HepG2 (cell line): ENCODE data around the gene PODN. TPM values are rescaled to one million over a fixed set of nuclear protein-coding genes. Genes with fewer than 3 reads are reported as not detected.
A peak's percentile ranks its signal among the peaks of the same experiment; 100 is the strongest.

Experiments
- ATAC-seq: fragments of 200-7000 bp; cut with Tn5 transposase; 3 replicates; pipeline ENCODE4 v1.9.1; 2020; ENCODE audit warnings: mild to moderate bottlenecking, moderate library complexity
- BruUV-seq: library from RNA; stranded (reverse); fragments of 400-500 nt; replicated peaks from 2 replicates; lab custom pipeline; 2021; lab: Mats Ljungman, UMichigan
- CTCF ChIA-PET: fragments of 300-600 bp; formaldehyde crosslinking; extraction: SDS; loops from one replicate; lab custom pipeline; 2021; ENCODE audit warnings: low total read pairs, inconsistent platforms, low intra/inter-chr PET ratio; lab: Yijun Ruan, JAX
- POLR2A ChIA-PET: fragments of 350-600 bp; sonication (Branson Sonifier 250); formaldehyde crosslinking; loops from one replicate; lab custom pipeline; 2020; ENCODE audit warnings: antibody characterized with exemption, inconsistent platforms; lab: Yijun Ruan, JAX
- DNase-seq: peaks from one replicate; pipeline ENCODE4 v3.0.0-alpha.2; 2015; ENCODE audit warnings: low spot score
- FAIRE-seq: peaks from 3 replicates; lab custom pipeline; 2011; peaks lifted over from hg19 to GRCh38; lab: Jason Lieb, UNC
- H2AFZ ChIP-seq: one replicate; pipeline ENCODE4 v1.6.1; 2011; ENCODE audit warnings: low read length, inconsistent platforms
- H3K27ac ChIP-seq: fragments of 300-600 bp; 3 replicates; pipeline ENCODE4 v1.8.0; 2011; ENCODE audit warnings: mixed run types, mild to moderate bottlenecking, mixed read lengths, low read length, inconsistent platforms; ENCODE audit not compliant: insufficient read depth; ENCODE audit errors: extremely low read length
- H3K27me3 ChIP-seq, 2 experiments: fragments of 200-600 bp in 1 of 2; 2 replicates in 1 of 2; 3 replicates in 1 of 2; pipeline versions ENCODE4 v1.6.0 to v1.8.0; 2011; ENCODE audit warnings: low read length in 2 of 2, mild to moderate bottlenecking in 2 of 2, moderate library complexity in 2 of 2, inconsistent platforms in 1 of 2; ENCODE audit not compliant: insufficient read depth in 2 of 2, control insufficient read depth in 1 of 2
- H3K36me3 ChIP-seq, 2 experiments: fragments of 200-600 bp in 1 of 2; replicated peaks in 1 of 2; 2 replicates in 1 of 2; 3 replicates in 1 of 2; pipeline versions ENCODE4 v1.5.1 to v1.8.0; 2011; ENCODE audit warnings: low read length in 2 of 2, inconsistent platforms in 1 of 2; ENCODE audit not compliant: insufficient read depth in 2 of 2, control insufficient read depth in 1 of 2
- H3K4me1 ChIP-seq: 2 replicates; pipeline ENCODE4 v1.5.1; 2012; ENCODE audit warnings: low read length, inconsistent platforms; ENCODE audit not compliant: insufficient read depth
- H3K4me2 ChIP-seq: 2 replicates; pipeline ENCODE4 v1.6.0; 2011; ENCODE audit warnings: low read depth, low read length, inconsistent platforms
- H3K4me3 ChIP-seq, 3 experiments: fragments of 200-600 bp in 1 of 3; sonication (generic), shearing (Covaris generic) in 1 of 3; replicated peaks in 1 of 3; 2 replicates each; pipeline ENCODE4 v1.5.1; 2011 to 2016; ENCODE audit warnings: low read length in 3 of 3, inconsistent platforms in 2 of 3, low read depth in 2 of 3, mild to moderate bottlenecking in 2 of 3, control low read depth in 1 of 3, mixed read lengths in 1 of 3; ENCODE audit not compliant: insufficient read depth in 1 of 3
- H3K79me2 ChIP-seq: one replicate; pipeline ENCODE4 v1.6.1; 2011; ENCODE audit warnings: low read length, inconsistent platforms; ENCODE audit not compliant: insufficient read depth
- H3K9ac ChIP-seq: 2 replicates; pipeline ENCODE4 v1.6.0; 2011; ENCODE audit warnings: mild to moderate bottlenecking, low read depth, low read length, inconsistent platforms; ENCODE audit not compliant: insufficient read depth
- H3K9me3 ChIP-seq: 2 replicates; pipeline ENCODE4 v1.5.1; 2012; ENCODE audit warnings: mild to moderate bottlenecking, low read length
- H4K20me1 ChIP-seq: 2 replicates; pipeline ENCODE4 v1.6.0; 2011; ENCODE audit warnings: inconsistent platforms, mild to moderate bottlenecking, low read length, moderate library complexity; ENCODE audit not compliant: insufficient read depth
- ATF7-NPFF ChIP-seq: sonication (generic); formaldehyde crosslinking; IDR thresholded peaks from 2 replicates; pipeline ENCODE4 v1.8.1; 2023; ENCODE audit warnings: mild to moderate bottlenecking, low read depth, missing genetic modification reagents, moderate library complexity
- BRF2 ChIP-seq: sonication (generic); formaldehyde crosslinking; IDR thresholded peaks from 2 replicates; pipeline ENCODE4 v1.8.1; 2022; ENCODE audit warnings: mild to moderate bottlenecking, missing genetic modification reagents
- CBX2 ChIP-seq, 2 experiments: fragments of 200-600 bp in 1 of 2; sonication (generic); formaldehyde crosslinking in 1 of 2; IDR thresholded peaks; 2 replicates each; pipeline versions ENCODE4 v1.7.0 to v1.8.1; 2018 to 2022; ENCODE audit warnings: low read depth in 2 of 2, low read length in 1 of 2, mild to moderate bottlenecking in 1 of 2, missing genetic modification reagents in 1 of 2
- GATAD1 ChIP-seq: IDR thresholded peaks from 2 replicates; pipeline ENCODE4 v1.6.1; 2016; ENCODE audit warnings: missing genetic modification reagents, missing compliant biosample characterization
- JUNB ChIP-seq: sonication (generic); formaldehyde crosslinking; IDR thresholded peaks from 2 replicates; pipeline ENCODE4 v1.8.0; 2022; ENCODE audit warnings: missing genetic modification reagents, mild to moderate bottlenecking, borderline replicate concordance
- MEF2D ChIP-seq: sonication (generic); formaldehyde crosslinking; IDR thresholded peaks from 2 replicates; pipeline ENCODE4 v1.5.1; 2020; ENCODE audit warnings: mild to moderate bottlenecking, missing genetic modification reagents
- POLR2G ChIP-seq: fragments of 200-400 bp; formaldehyde crosslinking; IDR thresholded peaks from 2 replicates; pipeline ENCODE4 v1.6.1; 2018; ENCODE audit warnings: mild to moderate bottlenecking, low read depth, low read length, moderate library complexity
- RBAK ChIP-seq: sonication (generic); formaldehyde crosslinking; IDR thresholded peaks from 2 replicates; pipeline ENCODE4 v1.5.1; 2020; ENCODE audit warnings: mild to moderate bottlenecking, missing genetic modification reagents
- RCOR2 ChIP-seq: IDR thresholded peaks from 2 replicates; pipeline ENCODE4 v1.6.1; 2016; ENCODE audit warnings: missing biosample characterization, missing genetic modification reagents
- SAFB2 ChIP-seq: sonication (generic); formaldehyde crosslinking; IDR thresholded peaks from 2 replicates; pipeline ENCODE4 v1.5.1; 2020; ENCODE audit warnings: missing genetic modification reagents, low read depth, mild to moderate bottlenecking, borderline replicate concordance
- ZFYVE20 ChIP-seq: sonication (generic); formaldehyde crosslinking; IDR thresholded peaks from 2 replicates; pipeline ENCODE4 v1.8.0; 2023; ENCODE audit warnings: low read depth, mild to moderate bottlenecking, moderate library complexity, missing genetic modification reagents, borderline replicate concordance
- ZNF225 ChIP-seq: sonication (generic); formaldehyde crosslinking; IDR thresholded peaks from 2 replicates; pipeline ENCODE4 v1.4.0; 2020; ENCODE audit warnings: mild to moderate bottlenecking, missing genetic modification reagents
- ZNF557 ChIP-seq: sonication (generic); formaldehyde crosslinking; IDR thresholded peaks from 2 replicates; pipeline ENCODE4 v1.4.0; 2020; ENCODE audit warnings: missing genetic modification reagents
- ZNF576 ChIP-seq: sonication (generic); formaldehyde crosslinking; IDR thresholded peaks from 2 replicates; pipeline ENCODE4 v1.4.0; 2020; ENCODE audit warnings: mild to moderate bottlenecking, missing genetic modification reagents
- ZNF770 ChIP-seq: sonication (generic); formaldehyde crosslinking; IDR thresholded peaks from 2 replicates; pipeline ENCODE4 v1.5.0; 2020; ENCODE audit warnings: mild to moderate bottlenecking, missing genetic modification reagents
- ZNF781 ChIP-seq: sonication (generic); formaldehyde crosslinking; IDR thresholded peaks from 2 replicates; pipeline ENCODE4 v1.5.1; 2020; ENCODE audit warnings: borderline replicate concordance, mild to moderate bottlenecking, missing genetic modification reagents; ENCODE audit errors: not compliant biosample characterization
- ZNF891 ChIP-seq: sonication (generic); formaldehyde crosslinking; IDR thresholded peaks from 2 replicates; pipeline ENCODE4 v1.5.0; 2020; ENCODE audit warnings: mild to moderate bottlenecking, missing genetic modification reagents
- WGBS: methylation state at CpG from one replicate; pipeline ENCODE4 v1.1.6; 2017; ENCODE audit warnings: low lambda C conversion rate; 5-methylcytosine and 5-hydroxymethylcytosine counted together
- in situ Hi-C: cut with HindIII; loops from 2 replicates; pipeline ENCODE4 v1.10.0; 2017; ENCODE audit warnings: low pct_unique_long_range_greater_than_20kb; ENCODE audit not compliant: extremely low pct_ligation_motif_present
- intact Hi-C: fragments of 100-400 bp; cut with micrococcal nuclease; formaldehyde crosslinking; loops from one replicate; pipeline ENCODE4 v1.10.0; 2022; ENCODE audit not compliant: unreplicated experiment
- polyA plus RNA-seq, 8 experiments: library from polyadenylated mRNA; depleted of rRNA in 3 of 8; stranded (reverse) in 7 of 8; unstranded in 1 of 8; fragments of >200 nt; fragmentation: Illumina TruSeq in 4 of 8; extraction: Trizol in 4 of 8; gene quantifications; 2 replicates each; pipeline versions ENCODE4 v1.2.1 to v1.2.3, GENCODE V29; 2011 to 2016; ENCODE audit warnings: low read depth in 4 of 8, missing spikeins in 1 of 8, mixed read lengths in 1 of 8; ENCODE audit not compliant: insufficient read depth in 1 of 8
- total RNA-seq, 5 experiments: library from RNA; depleted of rRNA; stranded (reverse); fragments of >200 nt; fragmentation: Illumina TruSeq; extraction: Trizol; gene quantifications; 2 replicates each; pipeline ENCODE4 v1.2.3, GENCODE V29; 2016; ENCODE audit warnings: low read depth in 1 of 5
- TF ChIP-seq, protein P1 (sequence below): sonication (generic); formaldehyde crosslinking; IDR thresholded peaks from 2 replicates; pipeline ENCODE4 v1.5.1; 2020; ENCODE audit warnings: mild to moderate bottlenecking, missing genetic modification reagents, moderate library complexity

The PODN gene
- total and polyA plus RNA-seq, 2 of the 13 experiments (the other 11 are each of a cell fraction or from before 2014, with no cell fraction given), result 0.13 TPM; not detected in 1

GRCh38 chr1:53089478-53090226 is 27.6 kb downstream of the PODN start:
- H3K9ac ChIP-seq, result peak overlapping the region; percentile 50
- intact Hi-C loops, result loop anchor here (5.0 to 10.0 kb wide), 2 partner anchors 33 to 95 kb away; no protein-coding TSS in a partner anchor
- H3K9me3 ChIP-seq, result no peaks in the 10 kb centered on the region
- H3K4me2 ChIP-seq, result peak overlapping the region; percentile 65
- H3K36me3 ChIP-seq, result no peaks in the 10 kb centered on the region
- in situ Hi-C loops, result no loop called here
- 2% methylated on average over 10 of the region's 11 CpGs for WGBS
- H3K27me3 ChIP-seq, result peaks cover 15 to 45% of the 10 kb centered on the region in 2 experiments; a peak in 4 of 5 replicates
- ATAC-seq (peak; percentile 73), FAIRE-seq (peak; percentile 86), DNase-seq (peak; percentile 85)
- H3K27ac ChIP-seq, result peak overlapping the region; percentile 34
- POLR2A ChIA-PET, result interaction anchor here (0.6 to 3.9 kb wide), 13 partner anchors 11 to 168 kb away, joined by 3 to 24 read pairs (median 4); partner anchors contain the start of gene ECHDC2
- H3K79me2 ChIP-seq, result no peaks in the 10 kb centered on the region
- H3K4me1 ChIP-seq, result peaks cover 85% of the 10 kb centered on the region
- no peak overlapping the region for H2AFZ ChIP-seq
- peak overlapping the region in 1 of 3 experiments; percentile 41; a peak in 1 of 6 replicates for H3K4me3 ChIP-seq
- H4K20me1 ChIP-seq, result no peaks in the 10 kb centered on the region
- BruUV-seq, result TSS peak; percentile 52
- CTCF ChIA-PET, result interaction anchor here (0.6 kb wide), 1 partner anchor 101 kb away, joined by 3 read pairs; no protein-coding TSS in a partner anchor
- TF ChIP-seq ZFYVE20 (CRISPR knock-in tag) (no peak), ZNF557 (CRISPR knock-in tag) (no peak), ZNF781 (CRISPR knock-in tag) (no peak), JUNB (CRISPR knock-in tag) (peak; percentile 76; the same call in 1 of the 2 replicates), CBX2 (IDR thresholded peaks at IDR 0.05; ENCODE audit: low read depth, low read length) (no peak), CBX2 (CRISPR knock-in tag; IDR thresholded peaks at IDR 0.05; ENCODE audit: low read depth) (no peak), ZNF576 (no peak), GATAD1 (CRISPR knock-in tag) (0 out of 2 replicates have a peak, but pooled peaks have one; percentile 41), RBAK (CRISPR knock-in tag) (no peak), ZNF891 (no peak), BRF2 (CRISPR knock-in tag) (no peak), ATF7-NPFF (no peak), RCOR2 (CRISPR knock-in tag) (peak; percentile 58; the same call in 1 of the 2 replicates), POLR2G (peak; percentile 25; the same call in 1 of the 2 replicates), ZNF225 (no peak), MEF2D (CRISPR knock-in tag) (peak; percentile 75), SAFB2 (CRISPR knock-in tag) (0 out of 2 replicates have a peak, but pooled peaks have one; percentile 31), ZNF770 (CRISPR knock-in tag) (0 out of 2 replicates have a peak, but pooled peaks have one; percentile 59)
- TF ChIP-seq, protein P1, sequence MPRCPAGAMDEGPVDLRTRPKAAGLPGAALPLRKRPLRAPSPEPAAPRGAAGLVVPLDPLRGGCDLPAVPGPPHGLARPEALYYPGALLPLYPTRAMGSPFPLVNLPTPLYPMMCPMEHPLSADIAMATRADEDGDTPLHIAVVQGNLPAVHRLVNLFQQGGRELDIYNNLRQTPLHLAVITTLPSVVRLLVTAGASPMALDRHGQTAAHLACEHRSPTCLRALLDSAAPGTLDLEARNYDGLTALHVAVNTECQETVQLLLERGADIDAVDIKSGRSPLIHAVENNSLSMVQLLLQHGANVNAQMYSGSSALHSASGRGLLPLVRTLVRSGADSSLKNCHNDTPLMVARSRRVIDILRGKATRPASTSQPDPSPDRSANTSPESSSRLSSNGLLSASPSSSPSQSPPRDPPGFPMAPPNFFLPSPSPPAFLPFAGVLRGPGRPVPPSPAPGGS (CRISPR knock-in tag), result no peak
